ENCODE data around the gene CREB3L2. TPM values are rescaled to one million over a fixed set of nuclear protein-coding genes. Genes with fewer than 3 reads are reported as not detected.
"Not testable (repeated sequence)": the region's sequence is repeated elsewhere in the genome, so short reads cannot be mapped to it uniquely, and the experiment has no call there.

The CREB3L2 gene
- total and polyA plus RNA-seq, 10 of the 15 experiments (the other 5 are each of a cell fraction or from before 2014, with no cell fraction given) = 6.4 to 67.1 (median 26.2) TPM

- no peak for ATAC-seq
- no peak overlapping the region for H3K4me3 ChIP-seq
- TF ChIP-seq ZNF384 (IDR thresholded peaks at IDR 0.05; ENCODE audit: borderline replicate concordance, low read depth, low read length) = no peak
- no peak for TF ChIP-seq HDAC6 (IDR thresholded peaks at IDR 0.05; ENCODE audit: unreplicated experiment)
- TF ChIP-seq MEF2B (IDR thresholded peaks at IDR 0.05; ENCODE audit: partially characterized antibody, poor library complexity, severe bottlenecking) = no peak
- no peak for TF ChIP-seq YBX1 (IDR thresholded peaks at IDR 0.05)
- TF ChIP-seq ZNF24 (IDR thresholded peaks at IDR 0.05) = no peak
- no peak for TF ChIP-seq BCL11A (IDR thresholded peaks at IDR 0.05; ENCODE audit: low read depth, low read length)
- no peak for TF ChIP-seq ZNF622 (IDR thresholded peaks at IDR 0.05)
- H3K4me1 ChIP-seq (ENCODE audit: control insufficient read depth, insufficient read depth, low read length) = no peaks in the 10 kb centered on the region
- CTCF ChIA-PET = interaction anchor here (0.9 kb wide), 1 partner anchor 14 kb away, joined by 3 read pairs; no protein-coding TSS in a partner anchor
- SMC1A ChIA-PET (ENCODE audit: uncharacterized antibody, unreplicated experiment) = interaction anchor here (1.0 kb wide), 1 partner anchor 22 kb away, joined by 4 read pairs; no protein-coding TSS in a partner anchor
- in situ Hi-C loops (cut with MboI) = no loop called here
- H3K27ac ChIP-seq (ENCODE audit: control insufficient read depth, insufficient read depth) = no peak overlapping the region
- POLR2A ChIA-PET = no interaction called here
- H2AFZ ChIP-seq (ENCODE audit: control insufficient read depth, low read depth, low read length) = no peak overlapping the region
- 23% methylated on average over 2 of the region's 2 CpGs for WGBS (ENCODE audit: insufficient coverage, insufficient replicate concordance, low lambda C conversion rate, missing lambda C conversion rate)
- DNase-seq (ENCODE audit: low read depth, low spot score) = no peak
- intact Hi-C loops (cut with micrococcal nuclease; ENCODE audit: unreplicated experiment) = no loop called here
- H4K20me1 ChIP-seq (ENCODE audit: control insufficient read depth, insufficient read depth) = no peaks in the 10 kb centered on the region
- H3K9ac ChIP-seq (ENCODE audit: control insufficient read depth, insufficient read depth, low read length) = no peak overlapping the region
- RAD21 ChIA-PET (ENCODE audit: unreplicated experiment) = interaction anchor here (1.1 kb wide), 1 partner anchor 694 kb away, joined by 3 read pairs; no protein-coding TSS in a partner anchor
- BruUV-seq (replicated peaks) = no TSS peak
- no peak overlapping the region for H3K4me2 ChIP-seq (ENCODE audit: control insufficient read depth, insufficient read depth)
- no peaks in the 10 kb centered on the region for H3K79me2 ChIP-seq (ENCODE audit: control insufficient read depth, insufficient read depth, low read length)
- no peaks in the 10 kb centered on the region for H3K9me3 ChIP-seq (replicated peaks; ENCODE audit: control insufficient read depth, insufficient read depth, low read length)
- no peaks in the 10 kb centered on the region for H3K27me3 ChIP-seq (replicated peaks in 1 of 2; ENCODE audit: control insufficient read depth in 2 of 2, insufficient read depth in 2 of 2, low read length in 1 of 2)
- no peaks in the 10 kb centered on the region for H3K36me3 ChIP-seq (ENCODE audit: control insufficient read depth in 2 of 2, insufficient read depth in 2 of 2, low read length in 1 of 2)
- FAIRE-seq = no peak
These were observed 43.0 kb upstream of the CREB3L2 start for GRCh38 chr7:138044897-138045296.

- intact Hi-C loops (cut with micrococcal nuclease; ENCODE audit: unreplicated experiment); ATAC-seq; FAIRE-seq; H3K36me3 ChIP-seq (ENCODE audit: control insufficient read depth in 2 of 2, insufficient read depth in 2 of 2, low read length in 1 of 2); H3K4me1 ChIP-seq (ENCODE audit: control insufficient read depth, insufficient read depth, low read length); H3K79me2 ChIP-seq (ENCODE audit: control insufficient read depth, insufficient read depth, low read length); H2AFZ ChIP-seq (ENCODE audit: control insufficient read depth, low read depth, low read length); H3K27me3 ChIP-seq (replicated peaks in 1 of 2; ENCODE audit: control insufficient read depth in 2 of 2, insufficient read depth in 2 of 2, low read length in 1 of 2); RAD21 ChIA-PET (ENCODE audit: unreplicated experiment); H3K4me2 ChIP-seq (ENCODE audit: control insufficient read depth, insufficient read depth); in situ Hi-C loops (cut with MboI); H3K9me3 ChIP-seq (replicated peaks; ENCODE audit: control insufficient read depth, insufficient read depth, low read length); H4K20me1 ChIP-seq (ENCODE audit: control insufficient read depth, insufficient read depth); H3K9ac ChIP-seq (ENCODE audit: control insufficient read depth, insufficient read depth, low read length); CTCF ChIA-PET; DNase-seq (ENCODE audit: low read depth, low spot score); H3K4me3 ChIP-seq; BruUV-seq (replicated peaks); H3K27ac ChIP-seq (ENCODE audit: control insufficient read depth, insufficient read depth): not testable (repeated sequence)
- ChIA-PET POLR2A (interaction anchor here (1.4 kb wide), 1 partner anchor 13 kb away, joined by 3 read pairs; no protein-coding TSS in a partner anchor), SMC1A (ENCODE audit: uncharacterized antibody, unreplicated experiment) (interaction anchor here (1.0 to 2.0 kb wide), 3 partner anchors 9 to 27 kb away, joined by 3 to 4 read pairs (median 4); no protein-coding TSS in a partner anchor)
- TF ChIP-seq MTA2 (IDR thresholded peaks at IDR 0.05; ENCODE audit: low read depth) (peak; percentile 55; the same call in 1 of the 2 replicates), DPF2 (IDR thresholded peaks at IDR 0.05) (peak; percentile 56; the same call in 1 of the 2 replicates), SPI1 (IDR thresholded peaks at IDR 0.05; ENCODE audit: borderline replicate concordance, insufficient read depth, low read depth, low read length) (peak; percentile 45), IKZF2 (IDR thresholded peaks at IDR 0.05) (peak; percentile 52 to 71; a peak in 3 of 4 replicates), ATF7 (IDR thresholded peaks at IDR 0.05; ENCODE audit: low read depth) (peak; percentile 98), RELB (IDR thresholded peaks at IDR 0.05; ENCODE audit: low read depth) (0 out of 2 replicates have a peak, but pooled peaks have one; percentile 19)
- 0% methylated on average over 1 of the region's 1 CpG for WGBS (ENCODE audit: insufficient coverage, insufficient replicate concordance, low lambda C conversion rate, missing lambda C conversion rate)
These were observed 38.2 kb upstream of the CREB3L2 start for GRCh38 chr7:138040063-138040462.

All from GM12878 (cell line).